ENCODE results near the gene CYP39A1.

DNA sequence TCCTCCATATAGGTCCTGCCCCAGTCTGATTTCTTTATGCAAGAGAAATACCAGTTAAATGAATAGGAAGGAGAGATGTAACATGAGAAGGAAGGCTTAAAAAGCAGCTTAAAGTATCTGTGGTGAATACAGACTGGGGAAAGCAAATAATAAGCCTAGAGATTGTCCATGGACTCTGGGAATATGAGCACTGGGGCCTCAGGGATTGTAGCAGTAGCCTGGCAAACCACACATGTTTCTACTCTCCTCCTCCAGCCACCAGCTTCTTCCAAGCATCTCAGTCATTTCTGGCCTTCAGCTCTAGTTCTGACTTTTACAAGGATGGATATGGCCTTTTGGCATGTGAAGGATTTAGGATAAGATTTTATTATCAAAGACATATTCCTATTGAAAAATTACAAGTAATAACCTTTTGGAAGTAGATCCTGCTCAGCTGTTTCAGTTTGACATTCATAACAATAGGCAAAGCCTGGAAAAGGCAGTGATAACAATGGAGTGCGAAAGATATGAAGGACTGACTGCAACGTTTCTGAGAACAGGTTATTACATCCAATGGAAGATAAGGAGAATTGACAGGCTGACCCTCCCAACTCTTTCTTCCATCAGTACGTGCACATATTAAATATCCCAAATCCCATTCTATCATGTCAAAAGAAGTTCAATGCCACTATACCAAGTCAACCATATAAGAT lies 41.6 kb downstream of the CYP39A1 start:
- no peak for TF ChIP-seq POLR2AphosphoS5 (IDR thresholded peaks at IDR 0.05; ENCODE audit: low read depth, low read length)
- no peak for TF ChIP-seq FOXP2 (optimal IDR thresholded peaks at IDR 0.05; ENCODE audit: borderline replicate concordance, extremely low read depth, extremely low read length, insufficient read depth)
- TF ChIP-seq TAF1 (IDR thresholded peaks at IDR 0.05; ENCODE audit: borderline replicate concordance, insufficient read depth, low read length): no peak
